ENCODE data around the gene MAGOHB. TPM values are rescaled to one million over a fixed set of nuclear protein-coding genes. Genes with fewer than 3 reads are reported as not detected.

The MAGOHB gene
- total and polyA plus RNA-seq, 2 of the 13 experiments (the other 11 are each of a cell fraction or from before 2014, with no cell fraction given), result 7.0 to 49.8 TPM

- peak; percentile 99 for TF ChIP-seq KAT8 (CRISPR knock-in tag; IDR thresholded peaks at IDR 0.05)
- 0 out of 2 replicates have a peak, but pooled peaks have one; percentile 71 for TF ChIP-seq ZNF343 (CRISPR knock-in tag; IDR thresholded peaks at IDR 0.05)
- TF ChIP-seq ZNF383 (CRISPR knock-in tag; IDR thresholded peaks at IDR 0.05; ENCODE audit: borderline replicate concordance), result no peak
- no peak for TF ChIP-seq ZFP36L2 (CRISPR knock-in tag; IDR thresholded peaks at IDR 0.05)
- TF ChIP-seq ZNF446 (CRISPR knock-in tag; IDR thresholded peaks at IDR 0.05), result 0 out of 2 replicates have a peak, but pooled peaks have one; percentile 36
- no peak for TF ChIP-seq TOPORS (CRISPR knock-in tag; IDR thresholded peaks at IDR 0.05)
- TF ChIP-seq CBX1 (IDR thresholded peaks at IDR 0.05; ENCODE audit: low read depth), result peak; percentile 93
- TF ChIP-seq GABPA (IDR thresholded peaks at IDR 0.05; ENCODE audit: low read depth, low read length), result no peak
- peak; percentile 84 for TF ChIP-seq GABPA (CRISPR knock-in tag; IDR thresholded peaks at IDR 0.05; ENCODE audit: low read depth)
- TF ChIP-seq ETV6 (CRISPR knock-in tag; conservative IDR thresholded peaks at IDR 0.05), result 0 out of 2 replicates have a peak, but pooled peaks have one; percentile 70
- TF ChIP-seq ARID2 (CRISPR knock-in tag; IDR thresholded peaks at IDR 0.05; ENCODE audit: borderline replicate concordance), result no peak
- peak; percentile 99 for TF ChIP-seq E2F1 (CRISPR knock-in tag; IDR thresholded peaks at IDR 0.05)
- 0 out of 2 replicates have a peak, but pooled peaks have one; percentile 26 for TF ChIP-seq ZNF777 (CRISPR knock-in tag; IDR thresholded peaks at IDR 0.05)
- peak; percentile 43; the same call in 1 of the 2 replicates for TF ChIP-seq TSC22D2 (CRISPR knock-in tag; IDR thresholded peaks at IDR 0.05; ENCODE audit: borderline replicate concordance)
- TF ChIP-seq ZBTB25 (CRISPR knock-in tag; IDR thresholded peaks at IDR 0.05), result peak; percentile 73
- TF ChIP-seq ATAD3A (CRISPR knock-in tag; IDR thresholded peaks at IDR 0.05), result no peak
- peak; percentile 78; the same call in 1 of the 2 replicates for TF ChIP-seq ZSCAN29 (CRISPR knock-in tag; conservative IDR thresholded peaks at IDR 0.05)
- TF ChIP-seq GFI1 (CRISPR knock-in tag; IDR thresholded peaks at IDR 0.05; ENCODE audit: borderline replicate concordance), result 0 out of 2 replicates have a peak, but pooled peaks have one; percentile 35
- TF ChIP-seq KAT7 (CRISPR knock-in tag; IDR thresholded peaks at IDR 0.05; ENCODE audit: borderline replicate concordance), result peak; percentile 56; the same call in 1 of the 2 replicates
- TF ChIP-seq HINFP (CRISPR knock-in tag; IDR thresholded peaks at IDR 0.05; ENCODE audit: low read depth), result peak; percentile 77; the same call in 1 of the 2 replicates
- no peak for TF ChIP-seq IKZF1 (IDR thresholded peaks at IDR 0.05)
- peak; percentile 95 for TF ChIP-seq CHD2 (IDR thresholded peaks at IDR 0.05; ENCODE audit: low read depth, low read length)
- no peak; the same call in 1 of the 2 replicates for TF ChIP-seq TFAP4 (IDR thresholded peaks at IDR 0.05; ENCODE audit: borderline replicate concordance, low read depth)
- TF ChIP-seq ZNF850 (CRISPR knock-in tag; conservative IDR thresholded peaks at IDR 0.05), result no peak
- TF ChIP-seq RFXAP (CRISPR knock-in tag; IDR thresholded peaks at IDR 0.05; ENCODE audit: borderline replicate concordance), result peak; percentile 73; the same call in 1 of the 2 replicates
- TF ChIP-seq NR2F6 (IDR thresholded peaks at IDR 0.05), result no peak
- TF ChIP-seq NR2F6 (CRISPR knock-in tag; IDR thresholded peaks at IDR 0.05), result peak; percentile 41; the same call in 1 of the 2 replicates
- no peak for TF ChIP-seq CC2D1A (CRISPR knock-in tag; IDR thresholded peaks at IDR 0.05)
- TF ChIP-seq ZNF563 (CRISPR knock-in tag; IDR thresholded peaks at IDR 0.05), result peak; percentile 74; the same call in 1 of the 2 replicates
These were observed at the start of gene MAGOHB (continued) for GRCh38 chr12:10613349-10614055.

Data from HepG2 (cell line).